NCI-H1930 (cell line): ENCODE data around the gene TNFRSF13B.
"Not testable (repeated sequence)": the region's sequence is repeated elsewhere in the genome, so short reads cannot be mapped to it uniquely, and the experiment has no call there.

ENCODE experiments used
- DNase-seq, 2 experiments: peaks; one replicate each; lab custom pipeline; 2025; lab: John Stamatoyannopoulos, UW

Gene TNFRSF13B

DNA sequence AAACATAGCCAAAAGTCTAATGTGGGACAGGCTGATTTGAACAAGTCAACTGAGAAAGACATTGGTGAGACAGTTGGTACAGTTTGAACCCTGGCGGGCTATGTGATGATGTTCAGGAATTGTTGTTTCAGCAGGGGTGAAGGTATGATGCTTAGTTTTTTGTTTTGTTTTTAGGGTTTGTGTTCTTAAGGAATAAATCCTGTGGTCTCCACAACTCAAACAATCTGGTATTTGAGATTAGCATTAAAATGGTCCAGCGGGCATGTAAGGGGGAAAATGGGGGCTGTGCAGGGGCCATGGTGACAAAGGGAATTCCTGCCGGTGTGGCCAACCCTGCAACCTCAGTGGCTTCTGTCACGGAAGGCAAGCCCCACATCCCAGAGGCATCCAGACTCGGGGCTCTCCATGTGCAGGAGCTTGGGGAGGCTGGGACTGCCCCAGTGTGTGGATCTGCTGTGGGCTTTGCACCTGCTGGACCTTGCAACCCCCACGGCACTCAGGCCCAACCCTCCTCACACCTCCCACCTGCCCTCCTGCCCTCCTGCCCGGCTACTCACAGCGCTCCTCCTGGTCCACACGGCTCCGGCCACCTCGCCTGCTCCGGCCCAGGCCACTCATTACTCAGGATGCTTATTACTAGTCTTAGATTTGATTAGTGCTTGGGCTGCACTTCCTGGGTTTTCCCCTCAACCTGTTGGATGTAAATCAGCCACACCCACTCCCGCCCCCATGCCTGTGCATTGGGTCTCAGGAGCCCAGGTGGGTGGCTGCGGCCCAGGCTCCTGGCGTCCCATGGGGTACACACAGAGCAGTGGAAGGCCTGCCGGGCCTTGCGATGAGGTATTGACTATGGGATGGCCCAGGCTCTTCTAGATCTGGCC is at the start of gene TNFRSF13B:
Gene TNFRSF13B, minus strand, starts transcription at position 661 of the 881 bp plus-strand sequence. Its CDS starts 43 bp downstream, at position 618.
- no peak for DNase-seq

DNA sequence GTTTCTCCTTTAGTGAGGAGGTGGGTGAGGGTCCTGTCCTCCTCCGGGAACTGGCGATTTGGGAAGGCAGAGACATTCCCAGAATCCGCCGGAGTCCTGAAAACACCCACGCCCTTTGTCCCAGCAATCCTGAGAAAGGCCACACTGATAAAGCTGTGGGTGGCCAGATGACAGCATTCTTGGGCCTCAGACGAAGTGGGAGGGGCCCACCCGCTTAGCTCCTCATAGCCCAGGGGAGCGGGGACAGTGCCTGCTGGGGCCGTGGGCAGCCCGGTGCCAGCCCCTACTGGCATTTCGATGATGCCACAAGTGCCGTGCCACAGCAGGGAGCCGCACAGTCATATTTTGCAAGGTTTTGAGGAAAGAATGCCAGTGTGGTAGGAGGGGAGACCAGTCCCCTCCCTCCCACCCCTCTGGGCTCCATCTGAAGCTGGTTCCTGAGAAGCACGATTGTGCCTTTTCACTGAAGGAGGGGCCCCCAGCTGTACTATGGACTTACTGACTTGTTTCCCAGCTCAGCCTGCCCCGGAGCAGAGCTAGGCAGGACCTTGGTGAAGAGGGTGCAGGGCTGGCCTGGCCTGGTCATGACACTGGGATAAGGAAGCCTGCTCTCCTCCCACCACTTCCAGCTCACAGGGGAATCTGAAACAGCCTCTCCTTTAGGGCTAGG is 49.4 kb upstream of the TNFRSF13B start:
- no peak for DNase-seq

DNA sequence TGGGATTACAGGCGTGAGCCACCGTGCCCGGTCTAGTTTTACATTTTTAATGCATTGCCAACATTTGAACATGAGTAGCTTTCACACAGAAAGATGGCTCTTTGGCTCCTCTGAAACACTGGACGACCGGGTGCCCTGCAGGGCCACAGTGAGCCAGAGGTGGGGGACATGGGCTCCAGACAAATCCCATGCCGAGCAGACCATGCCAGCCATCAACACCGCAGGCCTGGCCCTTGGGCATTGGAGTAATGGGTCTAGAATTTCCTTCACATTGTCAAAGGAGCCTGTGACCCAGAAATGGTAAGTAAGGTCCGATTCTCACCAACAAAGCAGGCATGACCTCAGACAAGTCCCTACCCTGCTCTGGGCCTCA is 48.9 kb upstream of the TNFRSF13B start:
- DNase-seq: no peak

DNA sequence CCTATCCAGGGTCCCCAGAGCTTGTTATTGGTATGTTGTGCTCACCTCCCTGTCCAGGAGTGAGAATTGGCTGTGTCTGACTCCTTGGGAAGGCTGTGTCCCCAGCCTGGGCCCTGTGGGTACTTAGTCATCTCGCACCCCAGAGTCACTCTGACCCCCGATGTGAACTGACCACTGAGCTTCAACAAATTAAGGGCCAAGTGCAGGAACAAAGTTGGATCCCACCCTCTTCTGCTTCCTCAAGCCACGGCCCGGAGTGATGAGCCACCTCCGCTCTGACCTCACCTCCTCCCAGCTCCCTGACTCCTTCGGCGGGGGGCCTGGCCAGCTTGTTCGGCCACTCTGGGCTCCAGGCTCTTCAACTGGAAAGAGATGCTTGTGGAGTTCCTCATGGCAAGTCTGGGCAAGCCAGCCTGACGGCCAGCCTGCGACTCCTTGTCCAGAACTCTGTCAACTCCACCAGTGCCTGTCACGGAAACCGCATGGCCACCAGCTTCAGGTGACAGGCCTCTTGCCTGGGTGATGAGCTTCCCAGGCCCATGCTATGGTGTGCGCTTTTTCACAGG is 48.1 kb upstream of the TNFRSF13B start:
- DNase-seq: no peak

DNA sequence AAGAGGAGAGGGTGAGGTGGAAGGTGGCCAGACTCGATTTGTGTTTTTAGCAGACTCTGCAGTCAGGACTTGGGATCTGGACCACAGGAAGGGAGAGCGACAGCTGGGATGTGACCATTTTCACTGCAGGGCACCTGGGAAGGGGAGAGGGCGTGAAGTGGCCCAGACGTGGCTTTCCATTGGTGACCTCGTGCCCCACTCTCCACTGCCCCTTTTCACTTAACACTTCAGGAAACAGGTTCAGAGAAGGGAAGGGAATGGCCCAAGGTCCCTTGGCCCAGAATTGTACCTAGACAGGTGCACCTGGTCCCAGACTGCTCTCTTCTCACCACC is 47.5 kb upstream of the TNFRSF13B start:
- DNase-seq: no peak

DNA sequence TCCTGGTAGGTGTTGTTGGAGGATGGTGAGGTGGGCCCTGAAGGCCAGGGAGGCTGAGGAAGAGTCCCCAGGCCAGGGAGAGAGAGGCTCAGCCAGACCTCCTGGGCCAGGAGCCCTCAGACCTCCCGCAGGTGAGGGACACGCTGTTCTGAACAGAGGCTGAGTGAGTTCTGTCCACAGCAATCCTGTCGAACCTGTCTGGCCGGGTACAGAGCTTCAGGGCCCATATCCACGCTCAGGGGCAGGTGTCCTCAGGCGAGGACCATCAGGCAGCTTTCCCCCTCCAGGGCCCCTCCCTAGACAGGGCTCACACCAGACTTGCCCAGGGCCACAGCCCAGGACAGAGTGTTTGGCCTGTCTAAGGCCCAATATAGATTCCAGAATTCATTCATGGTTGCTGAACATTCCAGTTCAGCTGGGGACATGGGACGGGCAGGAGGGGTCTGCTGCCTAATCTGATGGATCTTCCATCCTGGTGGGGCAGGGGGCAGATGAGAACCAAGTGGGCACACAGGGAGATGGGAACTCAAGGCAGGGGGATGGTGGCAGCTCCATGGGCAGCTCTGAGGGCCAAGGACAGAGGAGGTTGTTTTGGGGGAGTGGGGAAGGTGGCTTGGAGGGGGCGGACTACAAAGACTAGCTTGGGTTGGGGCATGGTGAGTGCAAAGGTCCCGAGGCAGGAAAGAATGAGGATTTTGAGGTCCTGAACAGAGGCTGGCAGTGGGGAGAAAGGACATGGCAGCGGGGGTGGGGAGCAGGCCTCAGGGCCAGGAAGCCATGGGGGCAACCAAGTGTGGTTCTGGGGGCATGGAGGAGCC is 46.9 kb upstream of the TNFRSF13B start:
- DNase-seq: no peak

DNA sequence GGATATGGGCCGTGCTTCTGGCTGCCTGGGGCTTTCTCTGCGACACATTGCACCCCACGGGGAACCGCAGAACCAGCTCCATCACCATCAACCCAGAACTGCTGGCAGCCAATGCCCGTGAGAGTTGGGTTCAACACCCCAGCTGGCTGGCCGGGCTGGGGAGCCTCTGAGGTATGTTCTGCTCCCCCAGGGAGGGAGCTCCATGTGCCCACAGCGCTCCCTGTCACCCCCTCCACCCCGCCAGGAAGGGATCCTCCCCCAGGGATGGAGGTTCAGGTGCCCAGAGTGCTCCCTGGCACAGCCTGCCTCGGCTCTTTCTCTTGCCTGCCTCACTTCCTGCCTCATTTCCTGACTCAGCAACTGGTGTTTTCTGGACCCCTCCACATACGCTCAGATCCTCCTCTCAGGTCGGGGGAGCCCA is 46.1 kb upstream of the TNFRSF13B start:
- no peak for DNase-seq

DNA sequence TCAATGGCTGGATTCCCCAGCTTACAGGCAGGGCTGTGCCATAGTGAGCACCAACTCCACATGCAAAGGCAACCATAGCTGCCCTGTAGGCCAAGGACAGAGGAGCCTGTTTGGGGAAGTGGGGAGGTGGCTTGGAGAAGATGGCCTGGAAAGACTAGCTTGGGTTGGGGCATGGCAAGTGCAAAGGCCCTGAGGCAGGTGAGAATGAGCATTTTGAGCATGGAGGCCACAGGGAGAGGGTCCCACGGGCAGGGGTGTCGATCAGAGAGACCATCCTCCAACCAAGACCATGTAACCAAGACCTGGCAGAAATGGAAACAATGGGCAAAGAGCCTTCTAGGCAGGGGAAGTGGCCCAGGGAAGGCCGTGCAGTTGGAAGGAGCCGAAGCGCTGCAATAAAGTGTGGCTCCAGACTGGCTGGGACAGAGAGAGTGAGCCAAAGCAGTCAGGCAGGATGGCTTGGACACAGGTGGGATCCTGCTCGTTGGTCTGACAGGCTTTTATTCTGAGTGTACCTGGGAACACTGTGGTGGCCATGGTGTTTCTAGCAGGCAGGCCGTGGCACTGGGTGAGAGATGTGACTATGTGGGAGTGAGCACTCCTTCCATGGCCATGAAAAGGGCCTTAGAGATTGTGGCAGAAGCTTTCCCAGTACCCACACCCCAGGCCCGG is 45.6 kb upstream of the TNFRSF13B start:
- DNase-seq: no peak

DNA sequence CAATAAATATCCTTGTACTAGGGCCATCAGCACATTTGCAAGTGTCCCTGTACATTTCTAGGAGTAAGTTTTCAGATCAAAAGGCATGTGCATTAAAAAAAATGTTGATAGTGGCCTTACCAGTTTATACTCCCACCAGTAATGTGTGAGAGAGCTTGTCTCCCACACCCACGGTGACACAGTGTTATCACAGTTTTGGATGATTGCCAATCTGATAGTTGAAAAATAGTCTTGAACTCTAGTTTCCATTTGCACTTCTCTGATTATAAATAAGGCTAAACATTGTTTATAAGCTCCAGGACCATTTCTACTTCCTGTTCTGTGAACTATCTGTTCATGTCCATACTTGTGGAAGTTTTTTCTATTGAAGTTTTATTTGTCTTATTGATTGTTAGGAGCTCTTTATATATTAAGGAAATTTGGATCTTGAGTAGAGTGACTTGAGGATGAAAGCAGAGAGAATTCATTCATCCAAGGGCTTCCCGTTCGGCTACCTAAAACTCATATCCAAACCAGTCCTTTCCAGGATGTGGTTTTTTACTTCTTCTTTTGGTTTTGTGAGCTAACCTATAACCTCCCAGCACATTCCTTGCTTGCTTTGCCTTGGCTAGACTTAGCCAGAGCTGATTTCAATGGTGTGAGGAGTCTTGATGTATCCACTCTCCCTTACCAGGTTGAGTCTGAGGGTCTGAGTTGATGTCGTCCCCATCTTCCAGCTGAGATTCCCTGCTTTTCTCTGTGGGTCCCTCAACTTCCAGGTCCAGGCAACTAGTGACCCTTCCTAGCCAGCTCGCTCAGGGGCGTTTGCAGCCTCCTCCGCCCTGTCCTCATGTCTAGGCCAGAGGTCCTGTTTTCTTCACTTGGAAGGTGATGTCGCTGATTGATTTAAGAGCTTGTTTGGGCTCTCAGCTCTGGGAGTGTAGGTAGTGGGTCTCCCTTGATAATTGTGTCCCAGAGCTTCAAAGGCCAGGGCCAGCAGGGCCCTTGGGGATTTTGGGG is 44.6 kb upstream of the TNFRSF13B start:
- not testable (repeated sequence) for DNase-seq

DNA sequence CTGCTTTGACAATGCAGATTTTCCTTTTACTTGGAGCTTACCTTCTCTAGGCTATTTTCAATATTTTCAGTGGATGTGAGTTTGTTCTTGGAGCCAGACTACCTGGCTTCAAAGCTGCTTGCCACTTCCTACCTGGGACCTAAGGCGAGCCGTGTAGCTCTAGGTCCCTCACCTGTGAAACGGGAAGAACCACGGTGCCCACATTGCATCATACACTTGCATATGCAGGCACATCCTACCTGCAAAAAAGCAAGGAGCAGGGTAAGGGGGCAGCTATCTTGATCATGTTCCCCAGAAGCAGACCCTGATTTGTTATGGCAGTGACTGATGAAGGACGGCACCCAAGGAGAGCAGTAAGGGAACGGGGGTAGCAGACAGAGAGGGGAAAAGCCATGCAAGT is 43.3 kb upstream of the TNFRSF13B start:
- DNase-seq: no peak

DNA sequence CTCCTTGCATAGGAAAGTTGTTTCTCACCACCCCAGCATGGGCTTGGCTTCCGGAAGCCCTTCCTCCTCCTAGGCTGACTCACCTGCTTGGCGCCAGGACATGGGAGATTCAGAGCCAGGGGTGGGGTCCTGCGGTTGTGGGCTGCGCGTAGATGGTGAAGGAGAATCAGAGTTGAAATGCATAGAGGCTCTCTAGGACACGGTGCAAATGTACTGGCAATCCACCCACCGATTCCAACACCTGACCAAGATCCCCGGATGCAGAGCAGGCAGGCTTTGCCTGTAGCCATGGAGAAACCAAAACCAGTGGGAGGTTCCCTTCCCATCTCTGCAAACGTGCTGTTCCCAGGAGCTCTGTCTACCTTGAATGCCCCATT is 42.8 kb upstream of the TNFRSF13B start:
- not testable (repeated sequence) for DNase-seq

DNA sequence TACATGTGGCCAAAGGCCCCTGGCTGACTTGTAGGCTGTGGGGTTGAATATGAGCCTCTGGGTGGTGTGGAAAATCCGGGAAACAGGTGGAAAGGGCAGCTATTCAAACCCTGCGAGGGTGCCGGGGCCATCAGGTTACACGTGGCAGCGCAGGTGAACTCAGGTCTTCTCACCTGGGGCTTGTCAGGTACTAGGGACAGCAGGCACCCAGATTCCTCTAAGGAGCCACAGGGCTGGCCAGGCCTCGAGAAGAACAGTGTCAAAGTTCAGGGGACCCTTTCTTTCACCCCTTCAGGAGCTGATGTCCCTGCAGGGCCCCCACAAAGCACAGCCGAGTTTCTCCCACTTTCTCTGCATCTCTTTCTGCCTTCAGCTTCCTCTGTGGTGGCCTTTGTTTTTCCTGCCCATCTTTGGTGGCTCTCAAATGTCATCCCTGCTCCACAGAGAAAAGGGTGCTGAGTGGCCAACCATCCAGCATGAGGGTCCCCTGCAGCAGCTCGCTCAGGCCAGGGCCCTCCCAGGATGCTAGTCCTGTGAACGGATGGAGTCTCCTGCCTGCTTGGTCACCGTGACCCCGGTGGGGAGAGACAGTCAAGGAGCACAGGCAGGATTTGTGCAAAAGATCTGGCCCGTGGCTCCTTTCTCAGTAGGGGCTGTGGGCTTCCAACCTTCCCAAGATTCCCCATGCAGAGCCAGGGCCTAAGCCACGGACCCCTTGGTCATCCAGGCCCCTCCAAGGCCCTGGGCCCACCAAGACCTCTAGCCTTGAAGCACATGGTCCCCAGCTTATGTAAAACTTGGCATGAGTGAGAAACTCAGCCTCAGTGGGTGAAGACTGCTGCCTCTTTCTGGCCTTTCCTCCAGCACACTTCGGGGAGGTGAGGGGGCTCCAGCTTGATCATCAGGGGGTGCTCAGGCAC is 42.2 kb upstream of the TNFRSF13B start:
- not testable (repeated sequence) for DNase-seq

DNA sequence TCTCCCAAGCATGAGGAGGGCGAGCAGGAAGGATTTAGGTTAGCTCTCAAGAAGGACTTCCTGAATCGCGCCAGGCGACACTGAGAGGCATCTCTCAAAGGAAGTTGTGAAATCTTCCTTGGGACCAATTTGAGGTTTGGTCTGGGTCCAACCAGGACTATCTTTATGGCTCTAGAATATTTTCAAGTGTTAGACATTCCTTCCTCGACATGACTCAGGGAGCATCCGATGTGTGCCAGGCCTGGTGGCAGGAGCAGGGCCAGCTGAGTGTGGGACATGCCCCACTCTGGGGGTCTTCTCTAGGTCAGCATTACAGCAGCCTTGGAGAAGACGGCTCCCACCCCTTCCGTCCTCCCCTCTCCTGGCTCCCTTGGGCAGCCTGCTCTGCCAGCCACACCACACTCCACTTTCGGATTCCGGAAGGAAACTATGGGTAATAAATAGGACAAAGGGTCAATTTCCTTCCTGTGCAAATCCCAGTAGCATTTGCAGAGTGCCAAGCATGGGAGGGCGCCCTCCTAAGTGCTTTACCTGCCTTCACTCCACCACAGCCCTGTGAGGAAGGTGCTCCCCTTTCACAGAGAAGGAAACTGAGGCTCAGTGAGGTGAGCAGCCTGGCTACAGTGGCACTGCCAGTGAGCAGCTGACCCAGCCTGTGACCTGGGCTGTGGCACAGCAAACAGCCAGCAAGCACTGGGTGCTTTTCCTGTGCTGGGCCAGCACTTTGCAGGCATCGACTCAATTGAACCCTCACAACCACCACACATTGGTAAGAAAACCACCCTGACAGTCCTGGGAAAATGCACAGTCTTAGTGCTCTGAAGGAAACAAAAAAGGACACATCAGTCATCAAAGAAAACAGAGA is 39.4 kb upstream of the TNFRSF13B start:
- DNase-seq: not testable (repeated sequence)

DNA sequence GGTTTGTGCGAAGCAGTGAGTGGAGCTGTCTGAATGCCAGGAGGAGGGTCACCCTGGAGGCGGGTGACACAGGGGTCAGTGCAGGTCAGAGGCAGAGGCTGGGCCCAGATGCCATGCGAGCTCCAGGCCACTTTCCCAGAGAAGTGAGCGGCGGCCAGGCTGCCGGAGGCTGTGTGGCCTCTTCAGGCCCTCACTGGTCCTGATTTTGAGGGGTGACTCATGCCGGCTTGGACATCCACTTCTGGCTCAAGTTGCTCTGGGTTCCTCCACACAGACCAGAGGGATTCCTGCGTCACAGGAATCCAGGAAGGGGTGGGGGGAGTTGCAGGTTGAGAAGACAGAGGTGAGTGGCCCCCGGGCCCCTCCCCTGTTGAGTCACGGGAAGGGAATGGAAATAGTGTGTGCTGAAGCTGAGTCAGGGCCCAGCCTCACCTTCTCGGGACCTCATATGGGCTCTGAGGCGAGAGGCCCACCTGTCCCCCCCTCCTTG is 38.7 kb upstream of the TNFRSF13B start:
- DNase-seq: not testable (repeated sequence)

DNA sequence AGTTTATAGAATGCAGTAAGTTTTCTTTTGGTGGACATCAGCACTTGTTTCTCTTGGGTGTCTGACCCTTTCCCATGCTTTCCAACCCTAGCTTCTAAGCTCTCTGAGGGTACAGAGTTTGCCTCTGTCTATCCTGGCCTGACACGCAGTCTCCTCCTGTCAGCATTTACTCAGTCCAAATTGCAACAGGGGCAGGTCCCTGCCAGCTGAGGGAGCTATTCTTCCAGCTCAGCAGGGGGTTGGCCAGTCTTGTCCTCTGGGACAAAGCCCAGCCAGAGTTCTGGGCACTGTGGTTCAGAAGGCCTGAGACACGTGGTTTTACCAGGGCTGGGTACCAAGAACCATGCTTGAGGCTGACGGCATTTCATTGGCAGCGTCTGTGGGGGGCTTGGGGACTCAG is 38.1 kb upstream of the TNFRSF13B start:
- DNase-seq: not testable (repeated sequence)

DNA sequence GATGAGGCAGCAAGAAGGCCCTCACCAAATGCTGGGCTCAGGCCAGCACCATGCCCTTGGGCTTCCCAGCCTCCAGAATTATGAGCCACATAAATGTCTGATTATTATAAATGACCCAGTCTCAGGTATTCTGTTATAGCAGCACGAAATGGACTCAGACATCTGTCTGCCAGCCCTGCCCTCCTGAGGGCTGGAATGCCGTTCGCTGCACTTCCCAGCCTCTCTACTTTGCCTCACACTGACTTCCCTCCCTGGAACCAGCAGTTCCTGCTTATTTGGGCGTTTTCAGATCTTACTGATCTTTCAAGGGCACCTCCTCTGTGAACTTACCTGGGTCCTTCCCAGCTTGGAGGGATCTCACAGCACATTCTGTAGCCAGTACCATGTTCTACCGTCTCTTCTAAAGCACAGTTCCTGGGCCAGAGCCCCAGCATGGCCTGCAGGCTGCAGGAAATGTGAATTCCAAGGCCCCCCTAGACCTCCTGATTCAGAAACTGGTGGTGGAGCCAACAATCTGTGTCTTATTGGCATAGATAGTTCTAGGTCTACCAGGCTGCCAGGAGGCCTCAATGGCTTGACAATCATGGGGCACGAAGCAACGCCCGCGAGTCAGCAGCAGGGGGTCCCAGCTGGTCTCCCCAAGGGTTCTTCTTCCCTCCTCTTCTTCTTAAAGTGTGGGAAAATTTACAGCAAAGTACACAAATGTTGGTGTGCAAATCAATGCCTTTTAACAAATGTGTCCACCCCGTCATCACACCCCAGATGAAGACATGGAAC is 36.9 kb upstream of the TNFRSF13B start:
- DNase-seq: not testable (repeated sequence)

DNA sequence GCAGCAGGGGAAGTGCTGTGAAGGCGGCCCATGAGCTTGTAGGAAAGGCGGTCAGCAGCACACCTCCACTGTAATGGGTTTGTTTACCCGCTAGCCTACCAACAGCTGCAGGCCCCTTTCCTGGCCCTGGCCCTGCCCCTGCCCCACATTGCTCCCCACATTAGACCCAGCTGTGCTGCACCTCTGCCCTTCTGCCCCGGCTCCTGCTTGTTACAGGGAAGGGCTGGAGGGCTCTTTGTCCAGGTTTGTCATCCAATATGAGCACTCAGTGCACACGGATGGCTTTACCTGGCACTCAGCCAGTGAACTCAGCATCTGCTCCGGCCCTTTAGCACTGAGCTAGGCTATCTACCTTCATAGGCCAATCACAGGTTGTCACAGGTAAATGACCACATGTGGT is 36.0 kb upstream of the TNFRSF13B start:
- DNase-seq: not testable (repeated sequence)
